ENCODE data around the gene CMC2.

CMC2 gene

DNA sequence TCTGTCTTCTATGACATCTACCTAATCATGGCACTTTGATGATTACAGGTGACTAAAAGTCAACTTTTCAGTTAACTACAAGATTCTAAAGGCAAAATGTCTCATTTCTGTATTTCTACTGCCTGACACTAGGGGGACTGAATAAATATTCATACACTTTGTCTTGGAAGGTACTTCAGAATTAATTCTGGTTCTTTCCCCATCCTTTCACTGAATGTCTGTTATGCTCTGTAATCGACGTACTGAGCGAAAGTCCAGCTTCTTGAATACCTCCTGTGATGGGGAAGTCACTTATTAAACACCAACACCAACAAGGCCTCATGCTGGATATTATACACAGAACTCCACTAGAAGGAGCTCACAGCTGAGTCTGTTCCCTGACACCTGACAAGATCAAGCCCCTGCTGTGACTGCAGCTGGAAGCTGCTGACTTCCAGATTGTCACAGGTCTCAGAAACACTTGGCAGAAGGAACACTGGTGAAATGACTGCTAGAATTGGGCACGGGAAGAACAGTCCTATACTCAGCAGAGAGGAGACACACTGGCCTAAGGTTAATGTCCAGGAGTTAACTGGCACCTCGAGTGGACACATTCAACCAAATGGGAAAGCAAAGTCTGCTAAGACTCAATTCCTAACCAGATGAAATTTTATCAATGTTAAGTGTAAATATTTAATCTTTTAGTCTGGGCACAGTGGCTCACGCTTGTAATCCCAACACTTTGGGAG, 31.9 kb downstream of the CMC2 start:
- no peak for DNase-seq (ENCODE audit: low read depth in 2 of 2)

DNA sequence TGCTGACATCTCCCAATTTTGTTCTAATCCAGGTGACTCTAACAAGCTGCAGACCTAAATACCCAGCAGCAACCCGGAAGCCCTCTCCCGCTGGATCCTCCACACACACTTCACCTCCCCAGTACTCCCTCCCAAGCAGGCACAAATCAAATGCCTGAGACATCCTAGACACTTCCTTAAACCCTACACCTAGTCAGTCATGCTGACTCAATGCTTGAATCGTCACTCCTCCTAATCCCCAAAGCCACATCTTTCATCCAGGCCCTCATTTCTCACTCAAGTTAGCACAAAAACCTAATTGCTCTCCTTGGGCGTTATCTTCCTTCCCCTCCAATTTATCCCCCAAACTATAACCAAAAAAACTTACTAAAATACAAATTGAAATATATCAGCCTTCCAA, 32.7 kb downstream of the CMC2 start:
- DNase-seq (ENCODE audit: low read depth in 2 of 2), result no peak

DNA sequence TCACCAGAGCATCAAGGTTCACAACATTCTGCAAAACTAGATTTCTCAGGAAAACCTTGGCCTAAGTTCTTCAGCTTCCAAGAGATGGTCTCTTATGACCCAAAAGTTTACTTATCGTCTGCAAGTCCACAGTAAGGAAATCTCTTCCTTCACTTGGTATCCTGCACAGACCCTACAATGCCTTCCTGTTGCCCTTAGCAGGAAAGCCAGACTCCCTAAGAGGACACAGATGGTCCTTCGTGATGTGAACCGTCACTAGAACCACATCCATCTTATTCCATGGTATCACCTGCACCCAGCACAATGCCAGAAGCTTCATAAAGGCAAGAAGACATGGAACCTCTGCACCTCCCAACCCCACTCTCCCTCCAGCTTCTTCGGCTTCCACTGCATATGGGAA, 34.1 kb downstream of the CMC2 start:
- DNase-seq (ENCODE audit: low read depth in 2 of 2), result no peak

DNA sequence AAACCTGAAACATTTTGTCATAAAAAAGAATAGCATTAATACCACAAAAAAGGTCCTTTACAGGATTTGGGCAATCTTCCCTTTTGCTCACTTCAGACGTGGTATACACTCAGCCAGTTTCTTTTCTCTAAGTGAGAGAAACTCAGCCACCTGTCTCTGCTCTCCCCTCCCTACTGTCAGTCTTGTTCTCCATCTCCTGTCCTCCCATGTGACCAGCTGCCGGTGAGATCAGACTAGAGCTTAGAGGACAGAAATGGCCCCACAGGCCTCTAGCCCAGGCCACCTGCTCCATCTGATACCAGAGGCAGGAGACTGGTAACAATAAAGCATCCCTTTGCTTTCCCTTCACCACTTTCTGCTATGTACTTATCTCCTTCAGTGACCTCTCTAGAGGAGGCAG, 34.9 kb downstream of the CMC2 start:
- DNase-seq (ENCODE audit: low read depth in 2 of 2), result no peak

DNA sequence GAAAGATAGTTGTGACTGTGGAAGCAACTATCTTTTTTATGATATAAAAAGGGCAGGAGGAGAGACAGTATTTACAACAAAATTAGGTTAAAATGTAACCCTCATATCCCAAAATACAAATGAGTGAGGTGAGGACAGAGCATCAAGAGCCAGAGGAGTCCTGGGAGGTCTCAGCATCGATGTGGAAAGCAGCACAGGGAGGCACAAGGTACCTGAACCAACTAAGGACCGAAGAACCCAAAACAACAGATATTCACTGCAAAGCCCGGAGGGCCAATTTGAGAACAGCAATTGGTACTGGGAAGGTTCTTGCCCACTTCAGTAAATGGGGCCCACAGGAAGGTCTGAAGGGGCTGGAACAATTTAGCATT, 37.6 kb downstream of the CMC2 start:
- no peak for DNase-seq (ENCODE audit: low read depth in 2 of 2)

DNA sequence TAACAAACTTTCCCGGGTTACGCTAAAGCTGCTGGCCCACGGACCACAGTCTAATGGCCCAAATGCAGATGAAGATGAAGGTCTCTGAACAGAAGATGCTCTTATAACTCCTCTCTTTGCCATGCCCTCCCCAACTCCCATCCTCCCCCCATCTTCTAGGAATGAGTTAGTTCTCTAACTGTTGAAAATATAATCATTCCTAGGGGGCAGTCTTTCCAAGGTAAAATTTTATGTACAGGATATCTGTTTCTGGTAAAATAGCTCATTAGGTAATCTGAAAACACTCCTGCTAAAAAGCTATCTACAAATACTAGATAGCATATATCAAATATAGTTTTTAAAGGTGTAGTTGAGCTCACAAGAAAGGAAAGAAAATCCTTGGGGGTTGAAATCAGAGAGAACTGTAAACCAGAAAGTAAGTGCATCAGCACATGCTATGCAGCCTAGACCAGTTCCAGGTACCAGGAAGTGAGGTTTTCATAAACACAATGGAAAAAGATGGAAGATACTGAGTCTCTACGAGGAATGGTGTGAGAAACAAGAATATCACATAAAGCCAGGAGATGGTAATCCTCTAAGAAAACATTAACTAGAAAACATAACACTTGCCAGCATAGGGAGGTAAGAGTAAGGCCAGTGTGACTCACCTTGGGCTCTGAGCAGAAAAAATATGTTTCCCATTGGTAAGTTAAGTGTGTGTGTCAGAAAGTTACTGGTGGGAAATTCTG, 38.1 kb downstream of the CMC2 start:
- DNase-seq (ENCODE audit: low read depth in 2 of 2), result no peak

DNA sequence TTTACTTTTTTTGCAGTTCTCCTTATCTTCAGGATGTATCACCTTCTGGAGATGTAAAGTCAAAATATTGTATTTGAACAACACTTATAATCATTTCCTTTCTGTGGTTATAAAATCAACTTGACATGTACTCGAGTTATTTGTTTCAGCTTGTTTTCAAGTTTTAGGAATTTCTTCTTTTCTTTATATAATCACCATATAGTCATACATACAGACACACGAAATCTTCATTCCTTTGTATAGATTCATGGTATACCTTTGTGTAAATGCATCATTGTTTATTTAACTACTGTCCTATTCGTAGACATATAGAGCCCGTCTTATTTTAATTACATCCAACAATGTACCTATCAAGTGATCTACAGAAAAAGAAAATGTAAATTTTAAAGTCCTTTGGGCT, 40.1 kb downstream of the CMC2 start:
- DNase-seq (ENCODE audit: low read depth in 2 of 2), result no peak

DNA sequence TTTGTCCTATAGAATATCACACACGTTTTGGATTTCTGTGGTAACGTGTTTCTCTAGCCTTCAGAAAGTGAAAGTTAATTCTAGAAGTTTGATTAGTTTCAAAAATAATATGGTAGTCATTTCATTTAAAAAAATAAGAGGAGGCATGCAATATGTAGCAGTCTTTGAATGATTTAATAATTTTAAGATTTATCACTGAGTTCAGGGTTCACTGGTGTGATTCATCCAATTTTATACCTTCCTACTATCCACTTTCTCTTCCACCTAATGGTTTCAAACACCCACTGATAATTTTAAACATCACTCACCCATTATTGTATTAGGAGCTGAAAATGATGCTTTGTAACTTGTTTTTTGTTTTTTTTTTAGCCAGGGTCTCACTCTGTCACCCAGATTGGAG, 42.3 kb downstream of the CMC2 start:
- no peak for DNase-seq (ENCODE audit: low read depth in 2 of 2)

DNA sequence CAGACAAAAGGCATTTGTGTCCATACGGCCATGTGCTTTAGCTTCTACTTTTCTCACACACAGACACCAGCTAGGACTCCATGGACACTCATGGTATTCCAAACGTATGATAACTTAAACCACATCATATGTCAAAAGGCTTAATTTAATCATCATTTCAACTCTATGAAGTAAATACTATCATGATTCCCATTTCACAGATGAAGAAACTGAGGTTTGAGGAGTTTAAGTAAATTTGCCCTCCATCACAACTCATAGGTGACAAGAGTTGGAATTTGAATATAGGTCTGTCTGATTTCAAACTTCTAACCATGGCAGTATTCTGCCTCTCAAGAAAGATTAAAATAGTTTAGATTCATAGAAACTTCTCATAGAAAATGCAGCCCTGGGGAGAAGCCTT, 43.8 kb downstream of the CMC2 start:
- no peak for DNase-seq (ENCODE audit: low read depth in 2 of 2)

DNA sequence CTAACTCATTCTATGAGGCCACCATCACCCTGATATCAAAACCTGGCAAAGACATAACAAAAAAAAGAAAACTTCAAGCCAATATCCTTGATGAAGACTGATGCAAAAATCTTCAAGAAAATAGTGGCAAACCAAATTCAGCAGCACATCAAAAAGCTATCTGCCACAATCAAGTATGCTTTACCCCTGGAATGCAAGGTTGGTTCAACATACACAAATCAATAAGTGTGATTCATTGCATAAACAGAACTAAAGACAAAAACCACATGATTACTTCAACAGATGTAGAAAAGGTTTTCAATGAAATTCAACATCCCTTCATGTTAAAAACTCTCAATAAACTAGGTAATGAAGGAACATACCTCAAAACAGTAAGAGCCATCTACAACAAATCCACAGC, 48.4 kb downstream of the CMC2 start:
- DNase-seq (ENCODE audit: low read depth in 2 of 2), result no peak

DNA sequence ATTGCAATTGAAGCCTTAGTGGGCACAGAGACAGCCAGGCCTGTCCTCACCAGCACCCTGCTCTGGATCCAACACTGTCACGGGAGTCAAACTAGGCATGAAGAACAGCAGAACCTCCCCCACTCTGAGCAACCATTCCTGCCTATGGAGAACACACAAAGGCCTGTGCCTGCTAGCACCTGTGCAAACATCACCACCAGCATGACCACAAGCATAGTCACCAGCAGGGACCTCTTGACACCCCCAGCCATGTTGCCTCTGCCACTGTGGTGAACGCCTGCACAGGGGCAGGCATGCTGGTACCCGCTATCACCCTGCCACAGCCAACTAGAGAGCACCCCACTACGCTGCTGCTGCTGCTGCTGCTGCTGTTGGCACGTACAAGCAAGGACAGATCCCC, 51.7 kb downstream of the CMC2 start:
- DNase-seq (ENCODE audit: low read depth in 2 of 2), result no peak

DNA sequence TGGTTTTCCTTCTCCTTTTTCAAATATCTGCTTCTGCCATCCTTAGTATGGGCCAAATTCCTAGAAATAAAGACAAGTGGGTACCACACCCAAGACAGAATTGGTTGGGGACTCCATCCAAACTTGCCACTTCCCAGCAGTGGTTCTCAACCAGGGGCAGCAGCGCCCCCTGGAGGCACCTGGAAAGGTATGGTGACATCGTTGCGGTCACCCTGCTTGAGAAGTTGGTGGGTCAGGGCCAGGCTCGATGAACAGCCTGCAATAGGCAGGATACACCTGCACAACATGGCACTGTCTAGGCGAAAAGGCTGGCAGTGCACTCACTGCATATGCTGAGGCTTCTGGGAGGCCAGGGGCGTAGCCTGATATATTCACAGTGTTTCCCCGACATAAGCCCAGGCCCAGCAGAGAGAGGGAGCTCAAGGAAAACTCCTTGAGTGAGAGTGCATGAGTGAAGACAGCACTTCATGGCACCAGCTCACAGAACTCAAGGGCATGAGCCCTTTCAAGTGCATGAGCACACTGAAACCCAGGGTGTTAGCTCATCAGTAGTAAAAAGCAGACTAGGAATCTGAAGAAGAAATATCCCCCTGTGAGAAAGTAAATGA, 57.7 kb downstream of the CMC2 start:
- no peak for DNase-seq (ENCODE audit: low read depth in 2 of 2)

DNA sequence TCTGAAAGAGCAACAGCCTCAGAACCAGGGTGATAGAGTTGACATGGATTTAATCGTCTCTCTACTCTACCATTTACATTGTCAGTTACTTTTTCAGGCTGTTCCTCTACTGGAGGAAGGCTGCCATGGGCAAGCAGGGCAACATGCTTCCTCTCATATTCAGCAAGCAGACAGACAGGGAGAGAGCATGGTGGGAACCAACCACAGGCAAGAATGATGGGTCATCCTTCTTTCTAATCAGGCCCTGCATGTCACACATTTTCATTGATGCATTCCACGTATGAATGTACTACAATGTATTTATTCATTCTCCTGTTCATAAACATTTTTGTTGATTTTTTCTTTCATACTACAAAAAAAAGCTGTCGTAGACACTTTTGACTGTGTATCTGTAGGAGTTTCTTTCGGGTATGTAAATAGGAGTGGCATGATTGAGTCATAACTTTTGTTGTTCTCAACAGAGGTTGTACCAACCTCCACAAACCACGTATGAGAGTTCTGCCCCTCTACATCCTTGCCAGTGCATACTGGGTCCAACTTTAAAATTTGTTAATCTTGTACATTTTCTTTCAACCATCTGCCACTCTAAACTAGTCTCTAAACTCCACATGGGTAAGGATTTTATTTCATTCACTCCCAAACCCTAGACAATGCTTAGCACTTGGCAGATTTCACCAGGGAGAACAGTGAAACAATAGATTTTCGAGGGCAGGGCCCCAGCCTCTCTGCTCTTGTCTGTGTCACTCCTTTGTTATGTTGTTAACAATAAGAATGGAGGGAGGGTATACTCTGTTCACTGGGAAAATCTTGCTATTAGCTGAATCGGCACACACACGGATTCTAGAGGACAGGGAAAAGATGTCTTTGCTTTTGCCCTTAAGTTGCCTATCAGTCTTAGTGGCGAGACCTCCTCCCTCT, 58.7 kb downstream of the CMC2 start:
- DNase-seq (ENCODE audit: low read depth in 2 of 2), result no peak

DNA sequence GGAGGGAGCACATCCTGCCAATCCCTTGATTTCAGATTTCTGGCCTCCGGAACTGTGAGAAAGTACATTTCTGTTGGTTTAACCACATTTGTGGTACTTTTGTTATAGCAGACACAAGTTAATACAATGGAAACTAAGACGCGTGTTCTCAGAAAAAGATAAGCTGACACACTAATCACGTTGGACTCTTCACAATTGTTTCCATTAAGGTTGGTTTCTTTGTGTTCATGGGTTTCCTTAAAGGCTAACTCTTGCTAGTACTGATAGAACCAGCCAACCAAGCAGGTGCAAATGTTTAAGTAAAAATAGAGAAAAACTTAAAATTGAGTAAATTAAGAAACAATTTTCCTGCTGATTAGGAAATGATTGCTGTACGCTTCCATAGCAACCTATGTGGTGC, 59.4 kb downstream of the CMC2 start:
- DNase-seq (ENCODE audit: low read depth in 2 of 2), result no peak

DNA sequence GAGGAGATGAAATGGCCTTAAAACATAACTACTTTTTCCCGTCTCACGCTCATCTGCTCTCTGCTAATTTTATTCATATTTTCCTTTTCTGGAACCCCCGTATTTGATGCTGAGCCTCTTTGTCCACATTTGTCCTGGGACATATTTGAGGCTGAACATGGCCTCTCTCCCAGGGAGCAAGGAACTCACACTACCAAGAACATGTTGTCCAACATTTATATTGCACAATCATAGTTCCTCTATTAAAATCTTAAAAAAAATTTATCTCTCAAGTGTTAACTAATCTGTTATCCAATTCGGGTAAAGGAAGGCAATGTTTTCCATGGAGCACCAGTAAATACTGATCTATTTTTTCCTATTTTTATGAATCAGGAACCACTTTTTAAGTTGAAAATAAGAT, 60.2 kb downstream of the CMC2 start:
- DNase-seq (ENCODE audit: low read depth in 2 of 2), result no peak

DNA sequence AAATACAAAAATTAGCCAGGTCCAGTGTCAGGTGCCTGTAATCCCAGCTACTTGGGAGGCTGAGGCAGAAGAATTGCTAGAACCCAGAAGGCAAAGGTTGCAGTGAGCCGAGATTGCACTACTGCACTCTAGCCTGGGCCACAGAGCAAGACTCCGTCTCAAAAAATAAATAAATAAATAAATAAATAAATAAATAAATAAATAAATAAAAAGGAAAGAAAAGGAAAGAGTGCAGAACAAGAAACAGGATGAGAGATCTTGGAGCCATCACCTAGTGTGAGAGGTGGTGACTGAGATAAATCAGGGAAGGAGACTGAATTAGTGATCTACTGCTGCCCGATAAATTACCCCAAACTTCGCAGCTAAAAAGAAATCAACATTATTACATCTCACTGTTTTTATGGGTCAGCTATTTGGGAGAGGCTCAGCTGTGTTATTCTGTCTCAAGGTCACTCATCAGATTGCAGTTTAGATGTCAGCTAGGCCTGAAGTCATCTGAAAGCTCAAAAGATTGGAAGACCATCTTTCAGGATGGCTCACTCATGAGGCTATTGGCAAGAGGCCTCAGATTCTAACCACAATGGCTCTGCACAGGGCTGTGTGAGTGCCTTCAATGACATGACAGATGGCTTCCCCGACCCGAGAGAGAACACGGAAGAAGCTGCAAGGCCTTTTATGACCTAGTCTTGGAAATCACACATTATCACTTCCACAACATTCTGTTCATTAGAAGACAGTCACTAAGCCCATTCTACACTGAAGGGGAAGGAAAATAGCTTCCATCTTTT, 66.4 kb downstream of the CMC2 start:
- DNase-seq (ENCODE audit: low read depth in 2 of 2), result no peak

DNA sequence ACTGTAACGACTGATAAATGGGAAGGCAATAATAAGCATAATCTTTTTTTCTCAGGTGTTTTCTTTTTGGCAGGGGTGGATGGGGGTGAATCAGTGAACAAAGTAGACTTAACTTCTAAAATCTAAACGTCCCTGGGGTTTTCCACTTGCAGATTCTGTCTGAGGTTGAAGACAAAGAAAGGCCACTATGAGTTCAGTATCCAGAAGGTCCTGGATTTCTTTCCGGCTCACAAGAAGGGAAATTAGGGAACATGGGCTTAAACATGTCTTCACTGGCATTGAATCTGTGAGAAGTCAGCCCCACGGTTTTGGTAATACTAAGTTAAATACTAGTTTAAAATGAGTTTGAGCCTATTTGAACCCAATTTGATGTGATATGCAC, 67.8 kb downstream of the CMC2 start:
- no peak for DNase-seq (ENCODE audit: low read depth in 2 of 2)

DNA sequence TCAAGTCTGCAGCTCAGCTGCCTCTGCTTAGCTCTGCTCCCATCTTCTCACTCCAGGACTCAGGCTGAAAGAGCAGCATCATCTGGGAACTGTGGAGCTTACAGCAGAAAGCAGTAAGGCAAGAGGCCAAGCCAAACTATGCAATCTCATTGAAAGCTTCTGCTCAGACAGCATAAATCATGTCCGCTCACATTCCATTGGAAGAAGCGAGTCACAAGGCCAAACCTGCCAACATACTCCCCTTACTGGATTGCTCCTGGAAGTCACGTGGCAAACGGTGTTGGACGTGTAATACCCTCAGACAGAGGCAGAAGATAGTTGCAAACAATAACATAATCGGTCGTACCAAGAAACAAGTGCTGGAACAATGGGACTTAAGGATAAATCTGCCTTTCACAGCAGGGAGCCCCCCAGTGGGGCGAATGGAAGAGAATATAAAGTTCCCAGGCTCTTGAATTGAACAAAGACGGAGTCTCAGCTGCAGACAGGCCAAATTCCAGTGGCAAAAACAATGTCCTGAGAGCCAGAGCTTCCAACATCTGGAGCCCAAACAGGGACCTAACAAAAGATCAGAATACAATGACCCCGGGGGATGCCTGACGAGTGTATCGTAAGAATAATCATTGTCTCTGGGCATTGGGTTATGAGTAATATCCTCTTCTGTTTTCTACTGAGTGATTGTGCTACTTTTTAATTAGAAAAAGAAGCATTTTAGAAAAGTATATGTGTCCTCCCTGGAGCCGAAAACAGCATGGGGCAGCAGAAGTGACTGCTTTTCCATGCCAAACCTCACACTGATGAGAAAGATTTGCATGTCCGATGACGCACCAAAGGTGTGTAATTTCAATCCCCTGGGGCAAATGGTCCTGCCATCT, 68.4 kb downstream of the CMC2 start:
- no peak for DNase-seq (ENCODE audit: low read depth in 2 of 2)

DNA sequence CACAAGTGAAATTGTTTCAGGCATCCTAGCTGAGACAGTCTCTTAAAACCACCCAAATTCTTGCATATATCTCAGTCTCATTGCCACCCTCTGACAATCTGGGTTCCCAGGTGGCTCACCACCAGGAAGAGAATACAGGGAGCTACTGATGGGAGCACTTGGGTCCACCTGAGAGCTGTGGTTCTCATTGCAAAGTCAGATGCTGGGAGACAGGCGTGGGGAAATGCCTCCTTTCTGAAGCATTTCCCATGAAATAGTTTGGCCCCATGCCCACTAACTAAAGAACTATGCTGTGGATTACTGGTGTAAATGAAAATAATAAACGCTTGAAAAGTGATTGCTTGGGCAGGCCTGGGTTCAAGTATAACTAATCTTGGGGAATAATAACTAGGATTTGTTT, 70.3 kb downstream of the CMC2 start:
- DNase-seq (ENCODE audit: low read depth in 2 of 2), result no peak

DNA sequence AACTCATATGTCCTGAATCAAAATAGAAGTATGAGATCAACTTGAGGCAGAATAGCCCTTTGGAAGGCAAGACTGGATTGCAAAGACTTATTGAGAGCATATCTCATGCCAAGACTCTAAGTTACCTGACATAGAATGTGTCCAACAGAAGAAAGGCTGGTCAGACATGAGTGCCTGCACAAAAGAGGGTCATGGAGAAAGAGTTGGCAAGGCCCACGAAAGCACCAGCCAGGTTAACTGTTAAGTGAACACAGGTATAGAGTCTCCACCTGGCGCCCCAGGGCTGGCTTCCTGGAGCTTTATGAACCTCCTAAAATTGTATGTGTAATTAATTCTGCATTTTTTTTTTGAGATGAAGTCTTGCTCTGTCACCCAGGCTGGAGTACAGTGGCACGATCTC, 71.0 kb downstream of the CMC2 start:
- DNase-seq (ENCODE audit: low read depth in 2 of 2), result no peak

DNA sequence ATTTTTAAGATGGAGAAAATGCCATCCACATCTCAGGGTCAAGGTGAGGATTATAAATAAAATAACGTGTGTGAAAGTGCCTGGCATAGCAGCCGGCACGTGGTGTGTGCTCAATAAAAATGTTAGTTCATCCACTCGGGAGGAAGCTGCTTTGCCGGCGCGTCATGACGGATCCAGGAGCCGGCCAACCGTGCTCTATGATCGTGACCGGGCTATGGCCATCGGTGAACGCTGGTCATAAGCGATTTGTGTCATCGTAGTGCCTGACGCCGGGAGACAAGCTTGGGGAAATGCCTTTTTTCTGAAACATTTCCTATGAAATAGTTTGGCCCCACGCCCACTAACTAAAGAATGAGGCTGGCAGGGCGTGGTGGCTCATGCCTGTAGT, 74.0 kb downstream of the CMC2 start:
- DNase-seq (ENCODE audit: low read depth in 2 of 2), result no peak
